Activated B cell treated with CpG ODN at 0.5 μM for 24 hours (primary cell): ENCODE data around the gene TRDMT1. TPM values are rescaled to one million over a fixed set of nuclear protein-coding genes. Genes with fewer than 3 reads are reported as not detected.

Source experiments
- ATAC-seq: fragments of 200-7000 bp; cut with Tn5 transposase; one replicate; pipeline ENCODE4 v1.10.0; 2021; ENCODE audit warnings: low read depth, mild to moderate bottlenecking, moderate library complexity
- CTCF ChIA-PET: fragments of 350-600 bp; sonication (Branson Sonifier 250); formaldehyde crosslinking; loops from one replicate; lab custom pipeline; 2021; ENCODE audit warnings: antibody characterized with exemption; lab: Charles Lee
- POLR2A ChIA-PET: fragments of 350-600 bp; sonication (Branson Sonifier 250); formaldehyde crosslinking; loops from one replicate; lab custom pipeline; 2021; ENCODE audit warnings: antibody characterized with exemption; lab: Charles Lee
- DNase-seq: peaks from one replicate; pipeline ENCODE4 v3.0.0; 2022
- H3K27ac Mint-ChIP-seq: one replicate; pipeline ENCODE4 v1.8.0; 2020; ENCODE audit warnings: mixed read lengths
- H3K27me3 Mint-ChIP-seq: one replicate; pipeline ENCODE4 v1.8.0; 2021; ENCODE audit warnings: mixed read lengths
- H3K36me3 Mint-ChIP-seq: one replicate; pipeline ENCODE4 v1.8.0; 2021; ENCODE audit warnings: low read depth, mixed read lengths
- H3K4me1 Mint-ChIP-seq: one replicate; pipeline ENCODE4 v1.8.0; 2021; ENCODE audit warnings: mixed read lengths
- H3K4me3 Mint-ChIP-seq: one replicate; pipeline ENCODE4 v1.8.0; 2020; ENCODE audit warnings: mild to moderate bottlenecking, mixed read lengths
- H3K9me3 Mint-ChIP-seq: one replicate; pipeline ENCODE4 v1.8.0; 2020; ENCODE audit warnings: mixed read lengths
- CTCF ChIP-seq: fragments of 200-600 bp; IDR thresholded peaks from one replicate; pipeline ENCODE4 v1.8.0; 2022; ENCODE audit warnings: antibody characterized with exemption, mild to moderate bottlenecking
- intact Hi-C: fragments of 100-400 bp; cut with micrococcal nuclease; formaldehyde crosslinking; loops from one replicate; pipeline ENCODE4 v1.15.1; 2024
- total RNA-seq: library from RNA; stranded (reverse); gene quantifications from 2 replicates; pipeline ENCODE4 v1.2.3, GENCODE V29; 2022

Gene TRDMT1
- total RNA-seq, 1 donor from 2014 or later = 19.9 TPM

- peak overlapping the region; percentile 18 for H3K27ac Mint-ChIP-seq
- no peak for ATAC-seq
- H3K4me1 Mint-ChIP-seq = peaks cover 40% of the 10 kb centered on the region
- no peaks in the 10 kb centered on the region for H3K27me3 Mint-ChIP-seq
- ChIA-PET CTCF (no interaction called here), POLR2A (interaction anchor here (0.9 to 4.1 kb wide), 3 partner anchors 31 to 415 kb away, joined by 3 to 18 read pairs (median 5); partner anchors contain the start of genes RSU1 and TRDMT1)
- peaks cover 80% of the 10 kb centered on the region for H3K36me3 Mint-ChIP-seq
- H3K4me3 Mint-ChIP-seq = peak overlapping the region; percentile 24
- TF ChIP-seq CTCF = no peak
- no peak for DNase-seq
- intact Hi-C loops = loop anchor here (5.0 to 10.0 kb wide), 2 partner anchors 48 to 75 kb away; no protein-coding TSS in a partner anchor
- H3K9me3 Mint-ChIP-seq = no peaks in the 10 kb centered on the region
Observed at GRCh38 chr10:17232276-17232960, 30.9 kb upstream of the TRDMT1 start.

GRCh38 chr10:17231788-17232187, 30.3 kb upstream of the TRDMT1 start:
- intact Hi-C loops = loop anchor here (5.0 to 10.0 kb wide), 2 partner anchors 47 to 74 kb away; no protein-coding TSS in a partner anchor
- H3K9me3 Mint-ChIP-seq = no peaks in the 10 kb centered on the region
- H3K4me1 Mint-ChIP-seq = peaks cover 47% of the 10 kb centered on the region
- DNase-seq = no peak
- H3K4me3 Mint-ChIP-seq = peak overlapping the region; percentile 24
- H3K27me3 Mint-ChIP-seq = no peaks in the 10 kb centered on the region
- no peak for TF ChIP-seq CTCF
- no peak for ATAC-seq
- H3K27ac Mint-ChIP-seq = peak overlapping the region; percentile 99
- H3K36me3 Mint-ChIP-seq = peaks cover 74% of the 10 kb centered on the region
- POLR2A ChIA-PET = interaction anchor here (0.7 to 6.0 kb wide), 3 partner anchors 25 to 69 kb away, joined by 3 to 204 read pairs (median 18); partner anchors contain the start of gene TRDMT1
- CTCF ChIA-PET = no interaction called here

- POLR2A ChIA-PET = interaction anchor here (0.6 to 6.0 kb wide), 22 partner anchors 7 to 1428 kb away, joined by 3 to 251 read pairs (median 4); partner anchors contain the start of genes RSU1, STAM and TRDMT1
- Mint-ChIP-seq H3K4me1 (peaks cover 54% of the 10 kb centered on the region), H3K27ac (peak overlapping the region; percentile 99), H3K4me3 (peak overlapping the region; percentile 97), H3K36me3 (peaks cover 59% of the 10 kb centered on the region), H3K27me3 (no peaks in the 10 kb centered on the region), H3K9me3 (no peaks in the 10 kb centered on the region)
- intact Hi-C loops = loop anchor here (1.0 to 10.0 kb wide), 11 partner anchors 29 to 1429 kb away; partner anchors contain the start of genes ARL5B, NSUN6, STAM and TRDMT1
- no peak for TF ChIP-seq CTCF
- ATAC-seq (peak; percentile 56), DNase-seq (peak; percentile 84)
- CTCF ChIA-PET = interaction anchor here (0.6 to 5.0 kb wide), 12 partner anchors 14 to 413 kb away, joined by 3 to 35 read pairs (median 3); partner anchors contain the start of genes RSU1 and TRDMT1
Observed at GRCh38 chr10:17229967-17230682, 28.7 kb upstream of the TRDMT1 start.

- H3K27ac Mint-ChIP-seq = peak overlapping the region; percentile 99
- CTCF ChIA-PET = interaction anchor here (0.7 to 5.0 kb wide), 6 partner anchors 14 to 58 kb away, joined by 3 to 35 read pairs (median 5); partner anchors contain the start of gene TRDMT1
Observed at GRCh38 chr10:17229717-17229966, 28.2 kb upstream of the TRDMT1 start.

More at GRCh38 chr10:17229717-17229966, 28.2 kb upstream of the TRDMT1 start:
- intact Hi-C loops = loop anchor here (1.0 to 5.0 kb wide), 4 partner anchors 87 to 1430 kb away; partner anchors contain the start of genes ARL5B and NSUN6
- no peak for ATAC-seq
- POLR2A ChIA-PET = interaction anchor here (0.6 to 6.0 kb wide), 18 partner anchors 8 to 1429 kb away, joined by 3 to 251 read pairs (median 3); partner anchors contain the start of genes RSU1, STAM and TRDMT1
- Mint-ChIP-seq H3K27me3 (no peaks in the 10 kb centered on the region), H3K36me3 (peaks cover 54% of the 10 kb centered on the region), H3K4me1 (peaks cover 52% of the 10 kb centered on the region), H3K9me3 (no peaks in the 10 kb centered on the region), H3K4me3 (peak overlapping the region; percentile 97)
- DNase-seq = no peak
- no peak for TF ChIP-seq CTCF
